Ishikawa (cell line): ENCODE measurements around the gene FAM78A.

Experiments used
- CEBPB ChIP-seq: IDR thresholded peaks from 2 replicates; pipeline ENCODE4 v1.6.1; 2012
- CREB1 ChIP-seq: IDR thresholded peaks from 2 replicates; pipeline ENCODE4 v1.6.1; 2012; ENCODE audit warnings: low read depth
- EGR1 ChIP-seq: IDR thresholded peaks from 2 replicates; pipeline ENCODE4 v1.6.1; 2012
- EP300 ChIP-seq: IDR thresholded peaks from 2 replicates; pipeline ENCODE4 v1.6.1; 2012; ENCODE audit warnings: borderline replicate concordance
- RAD21 ChIP-seq: IDR thresholded peaks from 2 replicates; pipeline ENCODE4 v1.6.1; 2012; ENCODE audit warnings: low read depth
- TAF1 ChIP-seq: IDR thresholded peaks from 2 replicates; pipeline ENCODE4 v1.6.1; 2012; ENCODE audit warnings: low read depth, mild to moderate bottlenecking
- TEAD4 ChIP-seq: IDR thresholded peaks from 2 replicates; pipeline ENCODE4 v1.6.1; 2012
- YY1 ChIP-seq: IDR thresholded peaks from 2 replicates; pipeline ENCODE4 v1.6.1; 2012; ENCODE audit warnings: low read depth
- TF ChIP-seq, protein P1 (sequence below): IDR thresholded peaks from 2 replicates; pipeline ENCODE4 v1.6.1; 2012; ENCODE audit warnings: low read depth, mild to moderate bottlenecking
- TF ChIP-seq, protein P2 (sequence below): IDR thresholded peaks from 2 replicates; pipeline ENCODE4 v1.6.1; 2012
- TF ChIP-seq, protein P3 (sequence below): IDR thresholded peaks from 2 replicates; pipeline ENCODE4 v1.6.1; 2012

DNA sequence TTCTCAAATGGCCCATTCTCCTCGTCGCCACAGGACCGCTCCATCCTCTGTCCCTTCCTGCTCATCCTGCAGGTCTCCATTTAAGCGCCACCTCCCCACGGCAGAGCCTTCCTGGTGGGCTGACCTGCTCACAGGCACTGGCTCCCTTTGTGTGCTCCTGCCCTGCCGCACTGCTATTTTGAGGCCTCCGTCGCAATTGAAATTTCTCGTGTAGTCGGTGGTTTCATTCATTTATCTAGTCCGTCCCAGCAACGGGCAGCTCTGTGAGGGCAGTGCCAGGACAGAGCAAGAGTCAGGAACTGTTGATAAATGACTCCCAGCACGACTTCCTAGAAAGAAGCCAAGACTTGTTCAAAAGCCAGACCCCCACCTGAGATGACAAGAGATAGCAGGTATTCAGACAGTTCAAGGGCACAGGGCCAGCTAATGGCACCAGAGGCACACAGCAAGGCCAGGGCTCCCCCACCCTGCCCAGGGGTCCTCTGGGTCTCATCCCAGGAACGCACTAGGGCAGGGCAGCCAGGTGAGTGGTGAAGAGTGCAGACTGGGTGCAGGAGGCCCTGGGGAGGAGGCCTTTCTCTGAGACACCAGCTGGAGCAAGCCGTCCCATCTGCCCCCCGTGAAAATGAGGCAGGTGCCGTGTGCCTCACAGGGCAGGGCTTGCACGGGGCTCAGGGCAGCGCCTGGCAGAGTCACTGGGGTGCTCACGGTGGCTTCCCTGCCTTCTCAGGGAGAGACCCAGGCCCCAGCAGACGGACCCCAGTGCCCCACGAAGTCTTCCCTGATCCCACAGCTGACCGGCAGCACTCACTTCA is 36.9 kb downstream of the FAM78A start:
- TF ChIP-seq TAF1 (no peak), RAD21 (no peak), CEBPB (no peak), TEAD4 (no peak), EGR1 (no peak), CREB1 (no peak), YY1 (no peak), EP300 (no peak)
- TF ChIP-seq, protein P1, sequence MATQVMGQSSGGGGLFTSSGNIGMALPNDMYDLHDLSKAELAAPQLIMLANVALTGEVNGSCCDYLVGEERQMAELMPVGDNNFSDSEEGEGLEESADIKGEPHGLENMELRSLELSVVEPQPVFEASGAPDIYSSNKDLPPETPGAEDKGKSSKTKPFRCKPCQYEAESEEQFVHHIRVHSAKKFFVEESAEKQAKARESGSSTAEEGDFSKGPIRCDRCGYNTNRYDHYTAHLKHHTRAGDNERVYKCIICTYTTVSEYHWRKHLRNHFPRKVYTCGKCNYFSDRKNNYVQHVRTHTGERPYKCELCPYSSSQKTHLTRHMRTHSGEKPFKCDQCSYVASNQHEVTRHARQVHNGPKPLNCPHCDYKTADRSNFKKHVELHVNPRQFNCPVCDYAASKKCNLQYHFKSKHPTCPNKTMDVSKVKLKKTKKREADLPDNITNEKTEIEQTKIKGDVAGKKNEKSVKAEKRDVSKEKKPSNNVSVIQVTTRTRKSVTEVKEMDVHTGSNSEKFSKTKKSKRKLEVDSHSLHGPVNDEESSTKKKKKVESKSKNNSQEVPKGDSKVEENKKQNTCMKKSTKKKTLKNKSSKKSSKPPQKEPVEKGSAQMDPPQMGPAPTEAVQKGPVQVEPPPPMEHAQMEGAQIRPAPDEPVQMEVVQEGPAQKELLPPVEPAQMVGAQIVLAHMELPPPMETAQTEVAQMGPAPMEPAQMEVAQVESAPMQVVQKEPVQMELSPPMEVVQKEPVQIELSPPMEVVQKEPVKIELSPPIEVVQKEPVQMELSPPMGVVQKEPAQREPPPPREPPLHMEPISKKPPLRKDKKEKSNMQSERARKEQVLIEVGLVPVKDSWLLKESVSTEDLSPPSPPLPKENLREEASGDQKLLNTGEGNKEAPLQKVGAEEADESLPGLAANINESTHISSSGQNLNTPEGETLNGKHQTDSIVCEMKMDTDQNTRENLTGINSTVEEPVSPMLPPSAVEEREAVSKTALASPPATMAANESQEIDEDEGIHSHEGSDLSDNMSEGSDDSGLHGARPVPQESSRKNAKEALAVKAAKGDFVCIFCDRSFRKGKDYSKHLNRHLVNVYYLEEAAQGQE, result no peak
- TF ChIP-seq, protein P2, sequence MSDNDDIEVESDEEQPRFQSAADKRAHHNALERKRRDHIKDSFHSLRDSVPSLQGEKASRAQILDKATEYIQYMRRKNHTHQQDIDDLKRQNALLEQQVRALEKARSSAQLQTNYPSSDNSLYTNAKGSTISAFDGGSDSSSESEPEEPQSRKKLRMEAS, result no peak
- TF ChIP-seq, protein P3, sequence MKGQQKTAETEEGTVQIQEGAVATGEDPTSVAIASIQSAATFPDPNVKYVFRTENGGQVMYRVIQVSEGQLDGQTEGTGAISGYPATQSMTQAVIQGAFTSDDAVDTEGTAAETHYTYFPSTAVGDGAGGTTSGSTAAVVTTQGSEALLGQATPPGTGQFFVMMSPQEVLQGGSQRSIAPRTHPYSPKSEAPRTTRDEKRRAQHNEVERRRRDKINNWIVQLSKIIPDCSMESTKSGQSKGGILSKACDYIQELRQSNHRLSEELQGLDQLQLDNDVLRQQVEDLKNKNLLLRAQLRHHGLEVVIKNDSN, result no peak
